Measurements from ENCODE around the gene MRPS11.

GRCh38 chr15:88493844-88494243 is 26.3 kb downstream of the MRPS11 start:
- TF ChIP-seq, protein P1, sequence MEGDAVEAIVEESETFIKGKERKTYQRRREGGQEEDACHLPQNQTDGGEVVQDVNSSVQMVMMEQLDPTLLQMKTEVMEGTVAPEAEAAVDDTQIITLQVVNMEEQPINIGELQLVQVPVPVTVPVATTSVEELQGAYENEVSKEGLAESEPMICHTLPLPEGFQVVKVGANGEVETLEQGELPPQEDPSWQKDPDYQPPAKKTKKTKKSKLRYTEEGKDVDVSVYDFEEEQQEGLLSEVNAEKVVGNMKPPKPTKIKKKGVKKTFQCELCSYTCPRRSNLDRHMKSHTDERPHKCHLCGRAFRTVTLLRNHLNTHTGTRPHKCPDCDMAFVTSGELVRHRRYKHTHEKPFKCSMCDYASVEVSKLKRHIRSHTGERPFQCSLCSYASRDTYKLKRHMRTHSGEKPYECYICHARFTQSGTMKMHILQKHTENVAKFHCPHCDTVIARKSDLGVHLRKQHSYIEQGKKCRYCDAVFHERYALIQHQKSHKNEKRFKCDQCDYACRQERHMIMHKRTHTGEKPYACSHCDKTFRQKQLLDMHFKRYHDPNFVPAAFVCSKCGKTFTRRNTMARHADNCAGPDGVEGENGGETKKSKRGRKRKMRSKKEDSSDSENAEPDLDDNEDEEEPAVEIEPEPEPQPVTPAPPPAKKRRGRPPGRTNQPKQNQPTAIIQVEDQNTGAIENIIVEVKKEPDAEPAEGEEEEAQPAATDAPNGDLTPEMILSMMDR (IDR thresholded peaks at IDR 0.05; ENCODE audit: poor library complexity), result no peak
- TF ChIP-seq EZH2 (IDR thresholded peaks at IDR 0.05; ENCODE audit: borderline replicate concordance), result no peak
